ENCODE measurements around the gene TCF4. TPM values are rescaled to one million over a fixed set of nuclear protein-coding genes. Genes with fewer than 3 reads are reported as not detected.

Gene TCF4
- total and polyA plus RNA-seq, 2 donors (not counting 3 experiments of a cell fraction or from before 2014, with no cell fraction given) = 183 to 390 TPM

- Histone ChIP-seq H3K4me3 (replicated peaks in 1 of 3; ENCODE audit: insufficient read depth in 1 of 3, low read depth in 1 of 3, low read length in 3 of 3) (no peak overlapping the region), H3K9me3 (replicated peaks; ENCODE audit: control insufficient read depth, insufficient read depth, low read length) (no peaks in the 10 kb centered on the region), H3K79me2 (ENCODE audit: control insufficient read depth, insufficient read depth, low read length) (peaks cover 54% of the 10 kb centered on the region), H3K4me2 (ENCODE audit: insufficient read depth, low read length) (peak overlapping the region; percentile 56), H4K20me1 (replicated peaks; ENCODE audit: control insufficient read depth, extremely low read depth, insufficient read depth, low read length) (peaks cover 4% of the 10 kb centered on the region), H2AFZ (ENCODE audit: low read depth, low read length) (no peak overlapping the region), H3K27ac (ENCODE audit: insufficient read depth, low read depth, low read length) (peak overlapping the region; percentile 83), H3K4me1 (ENCODE audit: control insufficient read depth, extremely low read depth, insufficient read depth, low read length) (peaks cover 41% of the 10 kb centered on the region), H3K9ac (replicated peaks; ENCODE audit: extremely low read depth, insufficient read depth, low read length) (peak overlapping the region; percentile 58), H3K36me3 (ENCODE audit: control insufficient read depth in 2 of 2, extremely low read depth in 1 of 2, insufficient read depth in 2 of 2, low read length in 2 of 2) (no peaks in the 10 kb centered on the region), H3K27me3 (ENCODE audit: control insufficient read depth in 2 of 2, insufficient read depth in 2 of 2, low read length in 2 of 2) (no peaks in the 10 kb centered on the region), H3K9me1 (replicated peaks; ENCODE audit: control insufficient read depth, extremely low read depth, insufficient read depth, low read length) (no peaks in the 10 kb centered on the region)
- dilution Hi-C loops (cut with MboI; ENCODE audit: extremely low pct_ligation_motif_present, low sequenced_read_pairs) = no loop called here
- intact Hi-C loops (cut with micrococcal nuclease) = loop anchor here (1.0 to 5.0 kb wide), 5 partner anchors 47 to 1237 kb away; partner anchors contain the start of gene TCF4
- TF ChIP-seq JUN (IDR thresholded peaks at IDR 0.05; ENCODE audit: borderline replicate concordance, insufficient read depth, insufficient read length, low read depth) (no peak), GATA2 (IDR thresholded peaks at IDR 0.05; ENCODE audit: insufficient read depth, insufficient read length, low read depth, low read length) (no peak)
- CTCF ChIA-PET = interaction anchor here (1.2 to 2.0 kb wide), 3 partner anchors 106 to 1236 kb away, joined by 3 to 7 read pairs (median 6); no protein-coding TSS in a partner anchor
- DNase-seq (ENCODE audit: low read depth, low spot score) (no peak), FAIRE-seq (no peak)
- POLR2A ChIA-PET = interaction anchor here (1.0 kb wide), 1 partner anchor 9 kb away, joined by 3 read pairs; no protein-coding TSS in a partner anchor
- BruUV-seq (replicated peaks) = no TSS peak
Measured at GRCh38 chr18:55339990-55340389, 248.0 kb downstream of the TCF4 start.

- DNase-seq (ENCODE audit: low read depth, low spot score) = peak; percentile 84
- Histone ChIP-seq H4K20me1 (replicated peaks; ENCODE audit: control insufficient read depth, extremely low read depth, insufficient read depth, low read length) (peaks cover 4% of the 10 kb centered on the region), H3K79me2 (ENCODE audit: control insufficient read depth, insufficient read depth, low read length) (peaks cover 55% of the 10 kb centered on the region), H3K36me3 (ENCODE audit: control insufficient read depth in 2 of 2, extremely low read depth in 1 of 2, insufficient read depth in 2 of 2, low read length in 2 of 2) (no peaks in the 10 kb centered on the region), H3K4me1 (ENCODE audit: control insufficient read depth, extremely low read depth, insufficient read depth, low read length) (peaks cover 41% of the 10 kb centered on the region), H3K27ac (ENCODE audit: insufficient read depth, low read depth, low read length) (peak overlapping the region; percentile 83), H3K27me3 (ENCODE audit: control insufficient read depth in 2 of 2, insufficient read depth in 2 of 2, low read length in 2 of 2) (no peaks in the 10 kb centered on the region), H3K4me2 (ENCODE audit: insufficient read depth, low read length) (peak overlapping the region; percentile 56), H3K9me1 (replicated peaks; ENCODE audit: control insufficient read depth, extremely low read depth, insufficient read depth, low read length) (no peaks in the 10 kb centered on the region), H3K9ac (replicated peaks; ENCODE audit: extremely low read depth, insufficient read depth, low read length) (peak overlapping the region; percentile 58), H2AFZ (ENCODE audit: low read depth, low read length) (no peak overlapping the region), H3K9me3 (replicated peaks; ENCODE audit: control insufficient read depth, insufficient read depth, low read length) (no peaks in the 10 kb centered on the region), H3K4me3 (replicated peaks in 1 of 3; ENCODE audit: insufficient read depth in 1 of 3, low read depth in 1 of 3, low read length in 3 of 3) (peak overlapping the region in 1 of 3 experiments; percentile 7)
- dilution Hi-C loops (cut with MboI; ENCODE audit: extremely low pct_ligation_motif_present, low sequenced_read_pairs) = no loop called here
- ChIA-PET CTCF (interaction anchor here (1.1 to 1.7 kb wide), 4 partner anchors 13 to 105 kb away, joined by 3 to 10 read pairs (median 6); no protein-coding TSS in a partner anchor), POLR2A (interaction anchor here (1.4 kb wide), 1 partner anchor 17 kb away, joined by 7 read pairs; no protein-coding TSS in a partner anchor)
- intact Hi-C loops (cut with micrococcal nuclease) = loop anchor here (1.0 to 5.0 kb wide), 8 partner anchors 11 to 1238 kb away; partner anchors contain the start of gene TCF4
- peak; percentile 42 for FAIRE-seq
- no TSS peak for BruUV-seq (replicated peaks)
- TF ChIP-seq JUN (IDR thresholded peaks at IDR 0.05; ENCODE audit: borderline replicate concordance, insufficient read depth, insufficient read length, low read depth) (peak; percentile 39), POLR2AphosphoS5 (IDR thresholded peaks at IDR 0.05; ENCODE audit: insufficient read depth, low read depth, low read length) (peak; percentile 11), MYC (IDR thresholded peaks at IDR 0.05; ENCODE audit: low read depth, low read length) (no peak), MAX (IDR thresholded peaks at IDR 0.05; ENCODE audit: insufficient read depth, insufficient read length) (peak; percentile 22)
Measured at GRCh38 chr18:55338978-55339650, 248.9 kb downstream of the TCF4 start.
